ENCODE measurements around the gene ANTKMT.

DNA sequence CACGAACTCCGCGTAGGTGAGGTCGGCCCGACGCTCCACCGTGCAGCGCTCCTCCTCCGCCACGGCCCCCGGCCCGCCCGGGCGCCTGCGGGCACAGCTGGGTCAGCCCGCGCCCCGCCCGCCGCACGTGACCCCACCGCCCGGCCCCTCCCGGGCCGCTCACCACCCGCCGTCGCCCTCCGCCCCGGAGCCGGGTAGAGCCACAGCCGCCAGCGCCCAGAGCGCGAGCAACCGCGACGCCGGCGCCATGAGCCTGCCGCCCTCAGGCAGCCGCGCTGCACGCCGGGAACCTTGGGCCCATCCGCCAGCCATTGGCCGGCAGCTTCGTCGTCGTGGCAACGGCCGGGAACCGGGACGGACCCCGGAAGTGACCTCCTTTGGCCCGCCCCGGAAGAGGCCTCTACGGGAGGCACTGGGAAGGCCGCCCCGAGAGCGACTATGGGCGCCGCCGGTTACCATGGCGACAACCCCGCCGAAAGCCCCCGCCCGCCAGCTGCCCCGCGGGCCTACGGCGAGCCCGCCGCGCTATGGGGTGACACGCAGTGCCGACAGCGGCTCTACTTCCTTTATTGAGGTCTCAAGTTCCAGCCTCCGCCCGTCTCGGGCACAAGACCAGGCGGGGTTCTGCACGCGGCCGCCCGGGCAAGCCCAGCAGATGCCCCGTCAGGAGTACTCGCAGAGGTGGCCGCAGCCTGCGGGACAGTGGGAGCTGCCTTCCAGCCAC, 36.7 kb upstream of the ANTKMT start, which contains the start of gene JMJD8:
- TF ChIP-seq, protein P1, sequence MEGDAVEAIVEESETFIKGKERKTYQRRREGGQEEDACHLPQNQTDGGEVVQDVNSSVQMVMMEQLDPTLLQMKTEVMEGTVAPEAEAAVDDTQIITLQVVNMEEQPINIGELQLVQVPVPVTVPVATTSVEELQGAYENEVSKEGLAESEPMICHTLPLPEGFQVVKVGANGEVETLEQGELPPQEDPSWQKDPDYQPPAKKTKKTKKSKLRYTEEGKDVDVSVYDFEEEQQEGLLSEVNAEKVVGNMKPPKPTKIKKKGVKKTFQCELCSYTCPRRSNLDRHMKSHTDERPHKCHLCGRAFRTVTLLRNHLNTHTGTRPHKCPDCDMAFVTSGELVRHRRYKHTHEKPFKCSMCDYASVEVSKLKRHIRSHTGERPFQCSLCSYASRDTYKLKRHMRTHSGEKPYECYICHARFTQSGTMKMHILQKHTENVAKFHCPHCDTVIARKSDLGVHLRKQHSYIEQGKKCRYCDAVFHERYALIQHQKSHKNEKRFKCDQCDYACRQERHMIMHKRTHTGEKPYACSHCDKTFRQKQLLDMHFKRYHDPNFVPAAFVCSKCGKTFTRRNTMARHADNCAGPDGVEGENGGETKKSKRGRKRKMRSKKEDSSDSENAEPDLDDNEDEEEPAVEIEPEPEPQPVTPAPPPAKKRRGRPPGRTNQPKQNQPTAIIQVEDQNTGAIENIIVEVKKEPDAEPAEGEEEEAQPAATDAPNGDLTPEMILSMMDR (conservative IDR thresholded peaks at IDR 0.05): no peak
- TF ChIP-seq EZH2 (IDR thresholded peaks at IDR 0.05; ENCODE audit: low read depth): no peak

All from PC-9 (cell line).